AG20443 (cell line): ENCODE measurements around the gene MSH5.
A peak's percentile ranks its signal among the peaks of the same experiment; 100 is the strongest.
"Not testable (repeated sequence)": the region's sequence is repeated elsewhere in the genome, so short reads cannot be mapped to it uniquely, and the experiment has no call there.

Experiments used
- DNase-seq: peaks from one replicate; pipeline ENCODE4 v3.0.0; 2012; ENCODE audit warnings: low spot score, mixed read lengths

Gene MSH5

DNA sequence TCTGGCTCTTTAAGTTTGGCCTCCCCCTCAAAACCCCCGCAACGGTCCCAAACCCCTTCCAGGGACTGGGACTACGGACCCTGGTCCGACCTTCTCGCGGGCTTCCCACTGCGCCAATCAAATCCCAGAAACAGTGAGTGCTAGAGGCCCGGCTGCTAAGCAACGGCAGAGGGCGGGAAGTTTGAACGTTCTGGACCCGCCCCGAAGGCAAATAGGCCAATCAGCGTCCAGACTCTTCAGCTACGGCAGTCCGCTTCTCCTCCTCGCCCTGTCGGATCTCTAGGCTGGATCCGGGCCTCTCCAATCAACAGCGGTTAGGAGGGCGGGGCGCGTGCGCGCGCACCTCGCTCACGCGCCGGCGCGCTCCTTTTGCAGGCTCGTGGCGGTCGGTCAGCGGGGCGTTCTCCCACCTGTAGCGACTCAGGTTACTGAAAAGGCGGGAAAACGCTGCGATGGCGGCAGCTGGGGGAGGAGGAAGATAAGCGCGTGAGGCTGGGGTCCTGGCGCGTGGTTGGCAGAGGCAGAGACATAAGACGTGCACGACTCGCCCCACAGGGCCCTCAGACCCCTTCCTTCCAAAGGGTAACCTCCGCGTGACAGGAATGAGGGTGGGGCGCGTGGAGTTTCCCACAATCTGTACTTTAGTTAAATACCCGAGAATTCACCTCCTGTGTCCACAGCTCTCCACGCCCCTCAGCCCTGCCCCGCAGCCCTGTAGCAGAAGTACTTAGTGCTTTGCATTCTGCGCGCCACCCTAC is at the start of gene MSH5:
Gene MSH5, plus strand, starts transcription at position 367 of the 758 bp plus-strand sequence. CDS start 462 bp downstream, outside the sequence.
- peak; percentile 98 for DNase-seq

DNA sequence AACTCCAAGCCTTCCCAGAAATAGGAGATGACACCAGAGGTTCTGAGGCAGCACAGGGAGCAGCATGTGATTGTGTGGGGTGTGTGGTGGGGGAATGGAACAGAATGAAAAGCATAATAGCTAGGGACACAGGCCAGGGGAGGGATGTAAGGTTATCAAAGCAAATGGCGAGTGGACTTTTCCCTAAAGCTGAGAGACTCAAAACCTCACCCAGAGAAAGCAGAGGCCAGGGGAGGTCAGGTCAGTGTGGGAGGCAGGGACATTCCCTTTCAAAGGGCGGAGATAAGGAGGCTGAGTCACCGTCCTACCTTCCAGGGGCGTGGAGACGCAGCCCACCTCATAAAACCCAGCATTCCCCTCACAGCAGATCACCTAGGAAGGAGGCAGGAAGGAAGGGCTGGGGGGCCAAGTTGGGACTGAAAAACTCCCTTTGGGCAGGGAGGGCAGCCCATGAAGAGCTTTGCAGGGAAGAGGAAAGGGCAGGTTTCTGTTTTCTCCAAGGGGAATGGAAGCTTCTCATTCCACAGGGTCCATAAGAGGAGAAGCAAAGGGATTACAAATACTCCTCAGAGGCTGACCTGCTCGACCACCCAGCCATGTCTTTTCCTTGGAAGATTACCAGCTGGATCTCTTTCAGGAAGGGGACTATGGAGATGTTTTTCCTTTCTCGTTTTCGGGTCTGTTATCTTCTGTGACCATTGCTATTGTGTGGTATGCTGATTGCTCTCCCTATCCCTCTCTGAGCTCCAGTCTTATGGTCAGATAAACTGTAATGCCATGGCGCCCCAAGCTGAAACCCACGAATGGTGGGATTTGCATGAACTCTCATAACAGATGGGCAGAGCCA is 49.4 kb upstream of the MSH5 start:
- DNase-seq: no peak

DNA sequence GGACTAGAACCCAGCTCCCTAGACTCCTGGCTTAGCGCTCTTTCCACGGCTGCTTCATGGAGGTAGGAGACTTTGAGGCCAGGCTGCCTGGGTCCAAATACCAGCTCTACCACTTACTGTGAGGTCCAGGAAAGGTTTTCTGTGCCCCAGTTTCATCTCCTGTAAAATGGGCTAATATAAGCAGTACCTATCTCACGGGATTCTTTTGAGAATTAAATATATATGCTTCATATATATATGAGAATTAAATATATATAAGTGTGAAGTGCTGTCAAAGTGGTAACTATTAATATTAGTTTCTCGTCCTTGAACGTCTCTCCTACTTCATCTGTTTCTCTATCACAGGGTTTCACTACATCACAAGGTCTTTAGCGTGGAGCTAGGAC is 48.7 kb upstream of the MSH5 start:
- no peak for DNase-seq

DNA sequence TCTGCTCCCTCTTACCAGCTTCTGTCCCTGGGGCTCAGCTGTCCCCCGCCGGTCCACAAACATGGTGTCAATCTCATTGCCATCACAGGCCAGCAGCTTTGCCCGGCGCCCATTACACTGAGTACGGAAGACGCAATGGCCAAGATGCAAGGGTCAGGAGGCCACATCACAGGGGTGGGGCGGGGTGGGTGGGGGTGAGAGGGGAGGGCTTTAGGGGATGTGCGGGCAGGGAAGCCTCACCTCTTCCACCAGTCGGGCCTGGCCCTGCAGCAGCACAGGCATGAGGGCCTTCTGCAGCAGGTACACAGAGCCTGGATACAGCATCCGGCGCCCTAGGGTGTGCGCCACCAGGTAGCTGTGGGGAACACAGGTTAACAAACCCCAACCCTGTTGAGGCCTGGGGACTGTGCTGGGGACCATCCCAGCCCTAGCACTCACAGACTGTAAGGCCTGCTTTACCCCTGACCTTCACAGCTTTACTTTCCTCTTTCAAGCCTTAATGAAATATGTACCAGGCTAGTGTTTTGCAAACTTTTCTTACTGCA is 48.2 kb upstream of the MSH5 start:
- no peak for DNase-seq

DNA sequence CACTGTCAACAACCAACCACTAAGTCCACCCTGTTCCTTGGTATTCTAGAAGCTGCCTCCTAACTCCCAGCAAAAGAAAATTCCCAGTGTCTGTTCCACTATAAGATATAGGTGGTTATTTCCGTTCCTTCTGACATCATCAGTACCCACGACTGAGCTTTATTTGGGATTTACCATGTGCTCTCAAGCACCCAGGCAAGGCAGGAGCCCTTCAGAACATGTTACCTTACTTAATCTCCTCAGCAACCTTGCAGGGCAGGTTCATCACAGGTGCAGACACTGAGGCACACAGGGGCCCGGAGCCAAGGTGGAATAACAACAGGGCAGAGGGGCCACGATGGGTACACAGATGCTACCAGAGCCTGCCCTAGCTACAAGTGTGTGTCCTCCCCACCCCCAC is 47.5 kb upstream of the MSH5 start:
- no peak for DNase-seq

DNA sequence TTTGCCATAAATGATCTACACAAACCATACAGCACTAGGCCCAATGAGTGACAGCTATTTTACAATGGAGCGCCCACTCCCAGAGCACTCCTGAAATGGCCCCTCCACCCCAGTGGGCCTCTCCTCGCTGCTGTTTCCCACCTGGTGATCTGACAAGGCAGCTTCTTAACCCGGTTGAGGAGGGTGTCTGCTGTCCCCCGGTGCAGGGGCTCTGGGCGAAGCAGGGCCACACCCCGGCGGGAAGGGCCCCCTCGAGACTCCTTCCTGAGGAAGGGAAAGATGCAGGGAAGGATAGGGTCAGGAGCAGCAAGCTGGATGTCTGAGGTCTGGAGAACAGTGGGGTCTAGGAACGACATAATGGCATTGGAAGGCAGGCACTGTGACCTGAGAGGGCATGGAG is 46.9 kb upstream of the MSH5 start:
- no peak for DNase-seq

DNA sequence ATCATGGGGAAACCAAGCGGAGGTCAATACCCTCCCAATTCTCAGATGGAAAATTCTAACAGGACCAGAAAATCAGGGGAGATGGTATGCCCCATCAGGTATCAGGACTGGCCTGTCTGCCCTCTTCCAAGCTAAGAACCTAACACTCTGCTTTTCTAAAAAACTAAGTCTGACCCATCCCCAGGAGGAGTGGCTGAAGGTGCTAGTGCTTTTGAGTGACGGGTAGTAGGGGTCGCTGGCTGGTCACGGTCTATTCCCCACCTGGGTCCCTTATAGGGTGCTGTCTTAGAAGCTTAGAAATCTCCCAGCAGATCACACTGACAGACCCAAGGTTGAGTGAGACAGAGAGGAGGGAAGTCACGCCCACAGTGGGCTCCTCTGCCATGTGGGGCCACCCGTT is 46.3 kb upstream of the MSH5 start:
- no peak for DNase-seq

DNA sequence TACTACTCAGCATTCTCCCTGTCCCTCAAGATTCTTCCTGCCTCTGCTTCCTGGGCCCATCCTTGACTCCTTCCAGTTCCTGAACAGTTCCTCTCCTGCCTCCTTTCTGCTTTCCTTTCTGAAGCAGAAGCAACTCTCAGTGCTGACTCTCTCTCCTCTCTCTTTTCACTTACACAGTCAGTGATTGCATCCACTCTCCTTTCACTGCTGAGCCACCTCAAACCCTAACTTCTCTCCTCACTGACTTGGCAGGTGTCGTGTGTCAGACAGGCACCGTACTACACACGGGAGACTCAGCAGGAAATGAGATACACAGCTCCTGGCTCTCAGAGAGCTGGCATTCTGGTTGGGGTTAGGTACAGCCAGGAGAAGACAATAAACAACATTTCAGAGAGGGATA is 42.2 kb upstream of the MSH5 start:
- DNase-seq: no peak

DNA sequence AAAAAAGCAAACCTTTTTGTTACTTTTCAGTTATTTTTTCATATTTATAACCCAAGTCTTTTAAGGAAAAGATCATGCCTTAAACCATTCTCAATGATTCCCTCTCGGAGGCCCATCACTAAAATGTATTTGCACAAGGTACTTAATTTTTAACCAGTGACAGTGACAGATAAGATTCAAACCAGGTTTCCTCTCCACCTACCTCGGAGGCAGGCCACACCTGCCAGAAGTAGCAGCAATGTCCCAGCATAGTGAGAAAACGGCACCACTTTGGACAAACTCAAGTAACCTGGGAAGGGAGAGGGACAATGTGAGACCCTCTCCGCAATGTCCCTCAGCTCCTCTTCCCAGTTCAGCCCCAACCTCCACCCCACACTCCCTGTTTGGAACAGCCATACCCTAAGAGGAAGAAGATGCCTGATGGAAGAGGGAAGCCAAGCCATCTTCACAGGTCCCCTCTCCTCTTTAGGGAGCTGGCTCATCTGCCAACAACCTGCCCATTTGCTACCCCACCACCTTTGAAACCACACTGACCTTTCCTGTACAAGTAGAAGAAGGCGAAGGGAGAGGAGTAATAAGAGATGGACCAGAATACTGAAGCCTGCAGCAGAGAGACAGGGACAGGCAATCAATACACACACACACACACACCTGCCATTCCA is 38.9 kb upstream of the MSH5 start:
- no peak for DNase-seq

DNA sequence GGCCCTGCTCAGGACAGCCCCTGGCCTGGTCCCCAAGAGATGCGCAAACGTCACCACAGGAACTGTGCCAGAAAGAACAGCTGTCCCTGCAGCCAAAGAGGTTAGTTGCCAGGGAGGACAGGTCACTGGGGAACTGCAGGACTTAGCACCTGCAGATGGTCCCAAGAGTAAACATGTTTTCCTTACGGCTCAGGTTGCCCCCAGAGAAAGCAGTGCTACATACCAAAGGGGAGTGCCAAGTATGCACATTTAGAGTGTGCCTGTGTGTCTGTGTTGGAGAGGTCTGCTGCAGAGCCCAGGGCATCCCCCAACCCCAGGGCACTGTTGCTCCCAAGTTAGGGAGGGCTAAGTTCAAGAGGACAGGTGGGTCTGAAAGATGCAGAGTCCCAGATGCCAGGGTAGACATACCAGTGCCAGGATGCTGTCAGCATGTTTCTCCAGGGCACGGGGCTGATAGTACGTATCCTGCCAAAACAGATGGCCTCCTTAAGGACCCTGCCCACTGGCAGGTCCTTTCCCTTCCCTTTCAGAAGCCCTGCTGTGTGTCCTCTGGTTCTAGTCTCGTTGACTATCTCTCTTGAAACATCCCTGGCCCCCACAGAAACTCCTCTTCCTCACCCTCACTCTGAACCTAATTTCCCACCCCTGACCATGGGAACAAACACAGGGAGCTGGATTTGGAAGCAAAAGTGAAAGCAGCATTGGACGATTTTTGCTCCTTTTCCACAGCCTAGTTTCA is 38.0 kb upstream of the MSH5 start:
- DNase-seq: peak; percentile 41

DNA sequence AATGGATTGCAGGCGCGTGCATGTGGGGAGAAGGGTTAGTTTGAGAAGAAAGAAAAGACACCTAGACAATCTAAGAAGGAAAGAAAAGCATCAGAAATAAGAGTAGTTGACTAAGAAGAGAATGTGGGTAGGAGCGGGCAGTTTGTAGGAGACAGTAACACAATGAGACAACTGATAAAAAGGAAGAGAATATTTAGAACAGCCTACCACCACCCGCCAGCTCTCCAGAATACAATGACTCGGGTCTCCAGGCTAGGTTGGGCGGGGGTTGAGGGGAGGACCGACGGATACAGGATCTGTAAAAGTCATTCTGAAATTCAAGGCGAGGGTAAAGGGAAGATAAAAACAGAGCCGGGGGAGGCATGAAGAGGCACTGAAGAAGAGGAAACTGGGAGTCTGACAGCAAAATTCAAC is 37.4 kb upstream of the MSH5 start:
- no peak for DNase-seq

DNA sequence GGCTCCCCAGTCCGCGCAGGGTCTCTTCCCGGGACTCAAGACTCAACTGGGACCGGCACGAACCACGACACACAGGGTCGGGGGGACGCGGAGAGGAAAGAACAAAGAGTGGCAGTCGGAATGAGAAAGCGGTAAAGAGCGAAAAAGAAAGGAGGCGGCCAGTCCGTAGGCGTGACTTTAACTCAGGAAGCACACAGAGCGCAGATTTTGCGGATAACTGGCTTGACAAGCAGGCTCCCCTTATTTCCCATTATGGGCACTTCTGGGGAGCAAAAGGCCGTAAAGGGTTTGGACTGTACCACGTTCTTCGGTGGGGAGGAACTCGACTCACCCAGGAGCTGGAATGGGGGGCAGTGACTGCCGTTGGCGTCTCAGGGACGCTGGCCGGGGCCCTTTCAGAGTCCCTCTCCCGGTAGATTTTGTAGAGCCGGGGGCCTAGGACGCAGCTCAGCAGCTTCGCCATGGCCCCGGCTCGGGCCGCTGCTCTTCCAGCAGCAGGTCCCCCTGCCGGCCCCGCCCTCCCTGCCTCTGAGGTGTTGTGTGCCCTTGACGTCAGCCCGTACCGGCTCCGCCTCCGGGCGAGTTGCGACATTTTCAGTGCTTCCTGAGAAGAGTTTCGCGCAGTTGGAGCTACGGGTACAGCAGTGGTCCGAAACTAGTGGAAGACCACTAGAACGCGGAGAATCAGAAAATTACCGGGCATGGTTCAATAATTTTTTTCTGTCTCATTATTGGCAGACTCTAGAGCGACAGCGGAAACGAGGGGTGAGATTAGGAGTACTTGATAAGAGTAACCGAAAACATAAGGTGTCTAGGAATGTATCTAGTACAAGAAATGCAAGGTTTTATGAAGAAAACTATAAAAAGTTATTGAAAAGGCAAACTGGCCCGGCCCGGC is 36.7 kb upstream of the MSH5 start, which contains the start of gene ABHD16A:
Gene ABHD16A, minus strand, starts transcription at position 506 of the 898 bp plus-strand sequence. Its CDS starts 43 bp downstream, at position 463.
- peak; percentile 99 for DNase-seq

DNA sequence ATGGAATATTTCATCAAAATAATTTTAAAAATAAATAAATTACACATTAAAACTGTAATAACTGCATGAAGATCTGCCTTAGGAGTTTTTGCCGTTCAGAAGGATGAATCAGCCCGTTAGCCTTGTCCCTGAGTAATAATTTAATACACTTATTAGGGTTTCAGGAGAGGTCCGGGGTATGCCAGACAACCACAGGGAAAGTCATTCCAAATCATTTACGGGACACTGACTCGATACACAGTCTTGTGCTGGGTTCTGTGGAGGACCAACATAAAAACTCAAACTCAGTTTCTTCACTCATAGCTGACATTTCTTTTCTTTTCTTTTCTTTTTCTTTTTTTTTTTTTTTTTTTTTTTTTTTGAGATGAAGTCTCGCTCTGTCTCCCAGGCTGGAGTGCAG is 33.9 kb upstream of the MSH5 start:
- DNase-seq: no peak

DNA sequence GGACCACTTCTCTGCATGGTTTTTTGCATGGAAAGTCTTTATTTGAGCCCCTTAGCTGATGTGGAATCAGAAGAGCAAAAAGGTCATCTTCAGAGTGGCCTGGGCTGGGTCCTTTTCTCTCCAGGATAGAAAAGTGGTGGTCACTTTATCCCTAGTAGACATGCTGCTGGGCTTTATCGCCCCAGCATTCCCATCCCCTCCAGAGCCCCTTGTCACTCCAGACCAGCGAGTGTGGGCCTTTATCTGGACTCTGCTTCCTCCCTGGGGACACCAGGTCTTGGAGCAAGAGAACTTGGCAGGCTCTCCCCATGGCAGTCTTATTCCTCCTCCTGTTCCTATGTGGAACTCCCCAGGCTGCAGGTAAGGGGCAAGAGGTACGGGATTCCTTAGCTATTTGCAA is 33.2 kb upstream of the MSH5 start, which contains the start of gene LY6G6F:
Gene LY6G6F, plus strand, starts transcription at position 268 of the 400 bp plus-strand sequence. Its CDS starts 41 bp downstream, at position 309.
- no peak for DNase-seq

DNA sequence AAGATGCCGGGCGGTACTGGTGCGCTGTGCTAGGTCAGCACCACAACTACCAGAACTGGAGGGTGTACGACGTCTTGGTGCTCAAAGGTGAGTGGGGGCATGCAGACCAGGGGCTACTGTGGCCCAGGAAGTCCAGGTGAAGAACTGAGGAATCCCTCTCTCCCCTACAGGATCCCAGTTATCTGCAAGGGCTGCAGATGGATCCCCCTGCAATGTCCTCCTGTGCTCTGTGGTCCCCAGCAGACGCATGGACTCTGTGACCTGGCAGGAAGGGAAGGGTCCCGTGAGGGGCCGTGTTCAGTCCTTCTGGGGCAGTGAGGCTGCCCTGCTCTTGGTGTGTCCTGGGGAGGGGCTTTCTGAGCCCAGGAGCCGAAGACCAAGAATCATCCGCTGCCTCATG is 32.1 kb upstream of the MSH5 start:
- DNase-seq: no peak

DNA sequence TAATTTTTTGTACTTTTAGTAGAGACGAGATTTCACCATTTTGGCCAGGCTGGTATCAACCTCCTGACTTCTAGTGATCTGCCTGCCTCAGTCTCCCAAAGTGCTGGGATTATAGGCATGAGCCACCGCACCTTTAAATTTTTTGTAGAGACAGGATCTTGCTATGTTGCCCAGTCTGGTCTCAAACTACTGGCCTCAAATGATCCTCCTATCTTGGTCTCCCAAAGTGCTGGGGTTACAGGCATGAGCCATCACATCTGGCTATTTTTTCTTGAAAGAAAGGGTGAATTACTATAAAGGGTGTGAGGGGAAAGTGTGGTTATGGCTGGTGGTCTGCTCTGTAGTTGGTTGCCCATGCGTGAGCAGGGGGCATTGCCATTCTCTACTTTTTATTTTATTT is 31.6 kb upstream of the MSH5 start:
- no peak for DNase-seq

DNA sequence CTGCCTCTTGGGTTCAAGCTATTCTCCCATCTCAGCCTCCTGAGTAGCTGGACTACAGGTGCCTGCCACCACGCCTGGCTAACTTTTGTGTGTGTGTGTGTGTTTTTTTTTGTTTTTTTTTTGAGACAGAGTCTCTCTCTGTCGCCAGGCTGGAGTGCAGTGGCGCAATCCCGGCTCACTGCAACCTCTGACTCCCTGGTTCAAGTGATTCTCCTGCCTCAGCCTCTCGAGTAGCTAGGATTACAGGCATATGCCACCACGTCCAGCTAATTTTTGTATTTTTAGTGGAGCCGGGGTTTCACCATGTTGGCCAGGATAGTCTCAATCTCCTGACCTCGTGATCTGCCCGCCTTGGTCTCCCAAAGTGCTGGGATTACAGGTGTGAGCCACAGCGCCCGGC is 30.6 kb upstream of the MSH5 start:
- DNase-seq: not testable (repeated sequence)

DNA sequence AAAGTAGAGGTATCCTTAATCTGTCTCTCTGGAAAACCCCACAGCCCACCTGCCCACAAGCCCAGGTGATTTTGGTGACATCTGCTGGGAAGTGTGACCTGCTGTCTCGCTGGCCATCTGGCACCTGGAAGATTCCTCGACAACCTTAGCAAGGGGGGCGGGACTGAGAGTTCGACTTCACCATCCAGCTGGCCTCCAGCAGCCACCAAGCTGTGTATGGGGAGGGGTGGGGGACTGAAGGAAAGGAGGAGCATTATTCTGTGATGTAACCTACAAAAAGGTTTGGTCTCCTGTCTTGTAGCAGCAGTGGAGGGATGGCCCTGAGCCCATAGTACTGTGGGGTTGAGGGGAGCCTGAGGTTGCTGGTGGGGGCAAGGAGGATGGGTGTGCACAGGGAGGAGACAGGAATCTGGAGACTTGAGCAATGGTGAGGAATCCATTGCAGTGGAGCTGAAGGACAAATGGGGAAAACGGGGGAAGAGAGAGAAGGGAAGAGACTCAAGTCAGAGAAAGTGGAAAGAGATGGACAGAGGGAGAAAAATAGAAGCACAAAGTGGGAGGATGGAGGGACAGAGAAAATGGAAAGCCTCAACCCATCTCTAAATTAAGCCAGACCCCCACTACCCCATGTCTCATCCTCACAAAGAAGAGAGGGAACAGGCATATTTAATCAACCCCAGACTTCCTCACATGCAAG is 29.1 kb upstream of the MSH5 start:
- no peak for DNase-seq

DNA sequence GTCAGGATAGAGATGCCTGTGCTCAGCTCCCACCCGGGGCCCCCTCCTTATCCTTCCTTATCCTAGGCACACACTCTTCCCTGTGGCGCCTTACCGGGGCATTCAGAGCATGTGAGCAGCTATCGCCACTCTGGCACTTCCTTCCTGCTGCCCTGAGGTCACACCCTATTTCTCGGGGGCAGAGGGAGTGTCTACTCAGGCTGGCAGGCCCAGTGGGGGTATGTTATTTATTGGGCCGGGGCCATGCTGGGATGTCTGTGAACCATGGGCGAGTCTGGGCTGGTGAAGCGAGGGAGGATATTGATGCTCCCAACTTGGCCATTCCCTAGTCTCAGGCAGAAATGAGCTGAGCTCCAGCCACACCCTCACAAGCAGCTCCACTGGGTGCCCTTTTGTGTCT is 28.6 kb upstream of the MSH5 start:
- no peak for DNase-seq

DNA sequence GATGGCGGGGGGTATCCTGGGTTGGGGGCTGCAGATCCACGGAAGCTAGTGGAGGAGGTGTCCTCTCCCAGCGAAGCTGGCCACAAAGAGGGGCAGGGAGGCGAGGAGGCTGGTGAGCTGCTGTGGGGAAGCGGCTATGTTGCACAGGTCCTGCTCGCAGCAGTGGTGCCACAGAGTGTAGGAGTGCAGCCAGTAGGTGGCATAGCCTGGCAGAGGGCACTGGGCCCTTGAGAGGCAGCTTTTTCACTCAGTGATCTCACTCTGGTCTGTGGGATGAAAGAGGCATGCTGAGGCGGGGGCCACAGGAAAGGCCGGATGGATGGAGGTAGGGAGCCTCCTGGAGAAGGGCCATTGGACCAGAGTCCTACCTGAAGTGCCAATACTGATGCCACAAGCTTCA is 27.5 kb upstream of the MSH5 start:
- no peak for DNase-seq
